Lung (tissue), 12 donors: ENCODE results near the gene FTCD. TPM values are rescaled to one million over a fixed set of nuclear protein-coding genes. Genes with fewer than 3 reads are reported as not detected.
A peak's percentile ranks its signal among the peaks of the same experiment; 100 is the strongest.

Experiments used
- ATAC-seq: fragments of 200-7000 bp; cut with Tn5 transposase; one replicate; pipeline ENCODE4 v1.9.1; 2020; ENCODE audit warnings: moderate number of reproducible peaks; ENCODE audit not compliant: insufficient read depth, low FRiP score
- DNase-seq, 3 donors: peaks; one replicate each; pipeline ENCODE4 v3.0.0-alpha.2; 2013 to 2017
- H3K27ac ChIP-seq, 2 donors: one replicate each; pipeline ENCODE4 v1.5.1; 2013; ENCODE audit warnings: mild to moderate bottlenecking in 2 of 2, moderate library complexity in 2 of 2, control low read depth in 1 of 2, inconsistent platforms in 1 of 2, low read depth in 1 of 2, low read length in 1 of 2
- H3K27me3 ChIP-seq, 3 donors: one replicate each; pipeline ENCODE4 v1.5.1; 2013; ENCODE audit warnings: low read length in 2 of 3; ENCODE audit not compliant: control insufficient read depth in 3 of 3, insufficient read depth in 3 of 3
- H3K36me3 ChIP-seq, 4 donors: one replicate each; pipeline ENCODE4 v1.5.1; 2013; ENCODE audit warnings: low read length in 4 of 4, mild to moderate bottlenecking in 1 of 4, moderate library complexity in 1 of 4; ENCODE audit not compliant: control insufficient read depth in 4 of 4, insufficient read depth in 4 of 4
- H3K4me1 ChIP-seq, 5 donors: one replicate each; pipeline ENCODE4 v1.5.1; 2013; ENCODE audit warnings: low read length in 5 of 5, mild to moderate bottlenecking in 2 of 5, moderate library complexity in 1 of 5; ENCODE audit not compliant: control insufficient read depth in 5 of 5, insufficient read depth in 5 of 5
- H3K4me3 ChIP-seq: one replicate; pipeline ENCODE4 v1.5.1; 2013; ENCODE audit warnings: mild to moderate bottlenecking, control low read depth, moderate library complexity
- H3K9ac ChIP-seq, 2 donors: one replicate each; pipeline ENCODE4 v1.5.1; 2013; ENCODE audit warnings: low read length in 2 of 2, control low read depth in 1 of 2; ENCODE audit not compliant: insufficient read depth in 1 of 2
- H3K9me3 ChIP-seq, 4 donors: one replicate each; pipeline ENCODE4 v1.5.1; 2013; ENCODE audit warnings: low read length in 3 of 4, mild to moderate bottlenecking in 1 of 4, moderate library complexity in 1 of 4; ENCODE audit not compliant: control insufficient read depth in 4 of 4, insufficient read depth in 3 of 4
- CTCF ChIP-seq: IDR thresholded peaks from 2 replicates; pipeline ENCODE4 v1.5.1; 2012; ENCODE audit warnings: mild to moderate bottlenecking; ENCODE audit errors: control extremely low read depth, extremely low read depth
- WGBS, 2 donors: extraction: QIAGEN DNeasy Blood & Tissue Kit; methylation state at CpG; one replicate each; pipeline ENCODE4 v1.1.7; 2013; 5-methylcytosine and 5-hydroxymethylcytosine counted together
- polyA plus RNA-seq, 2 donors: library from polyadenylated mRNA; stranded (reverse); fragments of 200-250 nt; gene quantifications; one replicate each; pipeline ENCODE4 v1.2.1, GENCODE V29; 2013
- total RNA-seq, 2 donors: library from RNA; depleted of rRNA in 1 of 2; stranded (reverse); fragments of >200 nt in 1 of 2; gene quantifications; one replicate each; pipeline ENCODE4 v1.2.1, GENCODE V29; 2014 to 2021
- donor health status: control.
- donor health status: control.
- donor health status: Bipolar disorder and iron deficiency.
- donor health status: healthy.
- donor health status: DM: yes; HTN: yes; CAD: no.

Gene FTCD
- total and polyA plus RNA-seq, 4 donors, result 0.03 to 0.43 (median 0.20) TPM

GRCh38 chr21:46182548-46183336 is 27.4 kb upstream of the FTCD start:
- no peak for ATAC-seq
- peaks cover 0 to 10% (median 7%) of the 10 kb centered on the region in 5 donors for H3K4me1 ChIP-seq
- peak in 2 of 3 donors; percentile 15 to 37 for DNase-seq
- H3K9me3 ChIP-seq, result no peaks in the 10 kb centered on the region
- 90 to 94% methylated on average over 43 to 44 of the region's 44 CpGs for WGBS, 2 donors
- H3K27ac ChIP-seq, result no peak overlapping the region
- TF ChIP-seq CTCF, result no peak
- H3K4me3 ChIP-seq, result no peak overlapping the region
- H3K9ac ChIP-seq, result no peak overlapping the region
- peaks cover 0 to under 1% (median 0%) of the 10 kb centered on the region in 4 donors for H3K36me3 ChIP-seq
- H3K27me3 ChIP-seq, result no peaks in the 10 kb centered on the region

- 89 to 90% methylated on average over 16 of the region's 16 CpGs for WGBS, 2 donors
These were observed 26.7 kb upstream of the FTCD start for GRCh38 chr21:46181953-46182547.

GRCh38 chr21:46181436-46181835 is 26.1 kb upstream of the FTCD start:
- DNase-seq (no peak), ATAC-seq (no peak)
- Histone ChIP-seq H3K4me1 (peaks cover 0 to 10% (median 7%) of the 10 kb centered on the region in 5 donors), H3K4me3 (no peak overlapping the region), H3K36me3 (no peaks in the 10 kb centered on the region), H3K27me3 (no peaks in the 10 kb centered on the region), H3K27ac (no peak overlapping the region), H3K9me3 (no peaks in the 10 kb centered on the region), H3K9ac (no peak overlapping the region)
- no peak for TF ChIP-seq CTCF
- 93 to 95% methylated on average over 19 of the region's 19 CpGs for WGBS, 2 donors

More at GRCh38 chr21:46181953-46182547, 26.7 kb upstream of the FTCD start:
- Histone ChIP-seq H3K36me3 (no peaks in the 10 kb centered on the region), H3K27ac (no peak overlapping the region), H3K4me3 (no peak overlapping the region), H3K9me3 (no peaks in the 10 kb centered on the region), H3K27me3 (no peaks in the 10 kb centered on the region), H3K9ac (no peak overlapping the region), H3K4me1 (peaks cover 0 to 10% (median 7%) of the 10 kb centered on the region in 5 donors)
- no peak for ATAC-seq
- TF ChIP-seq CTCF, result no peak
- DNase-seq, result no peak
